ENCODE measurements around the gene ANXA6.

Gene ANXA6

DNA sequence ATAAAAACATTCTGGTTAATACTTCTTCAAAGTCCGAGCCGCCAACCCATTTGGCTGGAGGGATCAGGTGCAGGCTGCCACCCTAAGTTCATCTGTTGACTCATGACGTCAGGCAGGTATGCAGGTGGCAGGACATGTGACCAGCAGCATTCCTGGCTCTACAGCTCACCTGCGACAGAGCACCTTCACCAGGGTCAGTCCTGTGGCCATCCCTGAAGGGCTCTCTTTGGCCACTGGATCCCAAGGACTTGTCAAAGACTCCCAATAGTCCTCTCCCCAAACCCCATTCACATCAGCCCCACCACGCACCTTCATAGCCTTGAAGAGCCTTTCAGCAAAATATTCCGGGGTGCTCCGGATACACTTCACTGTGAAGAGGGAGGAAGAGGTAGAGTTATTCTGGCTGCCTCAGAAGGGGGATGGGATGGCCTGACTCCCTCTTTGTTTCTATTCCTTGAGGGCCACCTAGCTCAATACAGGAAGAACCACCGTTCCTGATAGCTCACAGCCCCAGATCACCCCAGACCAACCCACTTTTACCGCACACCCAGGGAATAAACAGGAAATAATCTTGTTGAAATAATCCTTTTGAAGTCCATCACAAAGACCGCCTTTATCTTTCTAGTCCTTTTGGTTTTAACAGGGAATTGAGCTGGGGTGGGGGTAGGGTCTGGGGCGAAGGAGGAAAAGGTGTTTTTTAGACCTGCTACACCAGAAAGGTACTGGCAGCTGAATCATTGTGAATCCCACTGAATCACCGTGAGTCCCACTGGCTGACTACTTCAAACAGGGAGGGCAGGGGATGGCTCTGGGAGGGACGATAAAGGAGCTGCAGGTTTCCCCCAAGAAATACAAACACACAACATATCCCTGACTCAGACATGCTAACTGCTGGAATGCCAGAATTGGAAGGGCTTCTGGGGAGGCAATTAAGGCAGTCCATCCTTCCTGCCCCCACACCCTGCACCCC is 26.4 kb downstream of the ANXA6 start:
- no peak for DNase-seq

- DNase-seq, result no peak
Measured at GRCh38 chr5:151130235-151130921, 27.2 kb downstream of the ANXA6 start.

DNA sequence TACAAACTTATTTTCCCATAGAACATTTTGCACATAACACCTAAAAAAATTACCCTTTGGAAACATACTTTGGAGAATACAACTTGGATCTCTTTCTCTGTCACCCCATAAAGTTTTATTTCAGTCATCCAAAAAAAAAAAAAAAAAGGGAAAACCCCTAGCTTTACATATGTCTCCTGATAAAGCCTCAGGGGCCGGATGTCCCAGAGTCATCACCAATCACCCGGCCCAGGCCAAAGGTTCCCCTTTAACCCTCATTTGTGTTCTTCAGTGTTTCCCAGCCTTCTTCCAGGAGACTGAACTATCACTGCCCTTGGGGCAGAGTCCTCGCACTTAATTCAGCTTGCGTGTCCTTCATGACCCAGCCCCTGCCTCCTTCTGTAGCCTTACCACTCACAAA is 28.8 kb downstream of the ANXA6 start:
- DNase-seq, result no peak

DNA sequence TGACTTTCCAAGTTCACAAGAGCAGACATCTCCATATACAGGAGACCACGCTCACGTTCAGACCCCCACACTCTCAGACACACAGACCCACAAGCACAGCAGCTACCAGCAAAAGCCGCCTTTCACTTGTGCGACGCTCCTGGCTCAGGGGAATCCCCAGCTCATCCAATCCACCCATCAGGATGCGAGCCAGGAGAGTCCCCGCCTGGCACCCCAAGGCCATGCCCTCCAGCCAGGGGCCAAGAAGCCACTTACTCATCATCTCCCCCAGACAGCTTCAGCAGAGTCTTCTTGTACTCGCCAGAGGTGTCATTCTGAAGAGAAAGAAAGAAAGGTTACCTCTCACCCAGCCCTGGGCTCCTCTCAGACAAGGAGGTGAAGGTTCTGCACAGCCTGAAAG is 29.7 kb downstream of the ANXA6 start:
- no peak for DNase-seq

- DNase-seq, result peak in 51 of 58 donors; percentile 12 to 80 (median 41)
Measured at GRCh38 chr5:151126199-151126645, 31.4 kb downstream of the ANXA6 start.

DNA sequence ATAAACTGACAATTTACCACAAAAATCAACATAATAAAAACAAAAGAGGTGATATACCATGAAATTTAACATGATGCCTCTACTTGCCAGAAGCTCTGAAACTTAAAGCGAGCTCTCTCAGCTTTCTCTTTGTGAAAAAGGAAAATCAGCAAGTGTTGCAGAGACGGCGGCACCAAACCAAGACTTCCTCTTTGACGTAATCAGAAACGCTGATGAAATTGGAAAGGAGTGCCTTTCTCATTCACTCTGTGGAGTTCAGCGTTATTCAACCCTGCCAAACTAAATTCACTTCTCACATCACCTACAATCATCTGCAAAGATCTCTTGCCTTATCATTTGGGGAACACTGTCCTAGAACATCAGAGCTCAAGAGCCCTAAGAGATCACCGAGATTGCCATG is 32.2 kb downstream of the ANXA6 start:
- peak in 2 of 58 donors; percentile 6 to 7 for DNase-seq

DNA sequence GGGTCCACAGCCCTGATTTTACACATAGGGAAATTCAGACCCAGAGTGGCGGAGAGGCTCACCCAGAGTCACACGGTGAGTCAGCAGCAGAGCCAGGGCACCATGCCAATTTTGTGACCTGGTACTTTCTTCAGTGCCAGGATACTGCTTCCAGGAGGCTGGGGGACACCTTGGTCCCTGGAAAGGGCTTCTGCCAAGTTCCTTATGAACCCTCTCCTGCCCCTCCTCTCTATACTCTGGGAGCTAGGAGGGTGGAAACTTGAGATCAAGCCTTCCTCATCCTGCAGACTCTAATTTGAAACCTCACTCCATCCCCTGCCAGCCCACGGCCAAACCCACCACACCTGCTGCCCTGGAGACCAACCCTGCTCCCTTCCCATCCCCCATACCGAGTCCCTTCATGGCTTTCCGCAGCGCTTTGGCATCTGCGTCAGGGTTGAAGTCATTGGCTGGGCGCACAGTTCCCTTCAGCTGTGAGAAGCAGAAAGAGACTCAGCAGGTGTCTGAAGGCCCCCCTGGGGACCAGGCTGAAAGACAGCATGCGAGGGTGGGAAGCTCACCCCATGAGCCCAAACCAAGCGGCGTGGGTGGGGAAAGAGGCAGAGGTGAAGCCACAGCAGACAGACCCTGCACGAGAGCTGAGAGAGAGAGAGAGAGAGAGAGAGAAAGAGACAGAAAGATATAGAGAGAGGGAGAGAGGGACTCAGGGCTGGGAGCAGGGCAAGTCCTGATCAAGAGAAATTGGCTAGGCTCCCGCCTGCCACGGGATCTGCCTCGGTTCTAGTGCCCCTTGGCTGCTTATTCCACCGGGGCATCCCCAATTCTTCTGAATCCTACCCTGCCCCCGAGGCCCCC is 33.5 kb downstream of the ANXA6 start:
- peak in 4 of 58 donors; percentile 10 to 32 (median 20) for DNase-seq

GRCh38 chr5:151122828-151123227 is 34.8 kb downstream of the ANXA6 start:
- no peak for DNase-seq

GRCh38 chr5:151121665-151122064 is 35.9 kb downstream of the ANXA6 start:
- peak in 20 of 58 donors; percentile 10 to 66 (median 26) for DNase-seq

- DNase-seq, result no peak
Measured at GRCh38 chr5:151121095-151121494, 36.5 kb downstream of the ANXA6 start.

GRCh38 chr5:151118913-151119575 is 38.5 kb downstream of the ANXA6 start:
- no peak for DNase-seq

GRCh38 chr5:151115272-151115905 is 42.2 kb downstream of the ANXA6 start:
- DNase-seq, result peak in 56 of 58 donors; percentile 5 to 87 (median 51)

DNA sequence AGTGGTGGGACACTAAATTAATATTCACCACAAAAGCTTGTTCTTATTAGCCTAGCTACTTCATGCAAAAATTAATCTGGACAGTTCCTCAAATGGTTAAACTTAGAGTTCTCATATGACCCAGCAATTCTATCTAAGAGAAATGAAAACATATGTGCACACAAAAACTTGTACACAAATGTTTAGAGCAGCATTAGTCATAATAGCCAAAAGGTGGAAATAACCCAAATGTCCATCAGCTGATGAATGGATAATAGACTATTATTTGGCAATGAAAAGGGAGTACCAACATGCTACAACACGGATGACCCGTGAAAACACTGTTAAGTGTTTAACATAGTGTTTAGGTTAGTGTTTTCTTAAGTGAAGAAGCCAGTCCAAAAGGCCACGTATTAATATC is 43.9 kb downstream of the ANXA6 start:
- DNase-seq, result no peak

- DNase-seq, result no peak
Measured at GRCh38 chr5:151110992-151111391, 46.6 kb downstream of the ANXA6 start.

DNA sequence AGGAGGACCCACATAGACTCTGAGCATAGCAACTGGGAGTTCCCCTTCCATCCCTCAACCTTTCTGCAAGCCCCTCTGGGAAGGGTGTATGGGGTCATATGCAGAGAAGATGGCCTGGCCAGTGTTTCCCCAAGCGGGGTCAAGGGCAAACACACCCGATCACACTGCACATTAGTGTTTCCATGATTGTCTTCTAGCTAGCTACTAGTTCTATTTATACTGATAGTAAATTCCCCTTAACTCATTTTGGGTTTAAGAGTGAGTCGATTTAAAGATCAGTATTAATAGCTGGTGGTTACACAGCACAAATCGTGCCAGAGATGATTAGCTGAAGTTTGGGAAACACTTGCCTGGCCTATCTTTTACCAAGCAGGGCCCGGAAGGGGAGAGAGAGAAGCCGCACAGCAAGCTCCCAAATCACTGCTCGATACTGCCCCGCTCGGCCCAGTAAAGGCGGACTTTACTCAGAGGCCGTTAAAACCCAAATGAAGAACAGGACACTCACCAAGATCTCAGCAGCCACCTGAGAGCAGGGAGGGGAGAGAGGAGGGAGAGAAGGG is 47.4 kb downstream of the ANXA6 start:
- no peak for DNase-seq

GRCh38 chr5:151108566-151108965 is 49.0 kb downstream of the ANXA6 start:
- DNase-seq, result no peak

GRCh38 chr5:151107738-151108520 is 49.6 kb downstream of the ANXA6 start:
- DNase-seq, result peak in 29 of 58 donors; percentile 13 to 65 (median 34)

- DNase-seq, result no peak
Measured at GRCh38 chr5:151107084-151107483, 50.5 kb downstream of the ANXA6 start.

- no peak for DNase-seq
Measured at GRCh38 chr5:151106509-151106908, 51.1 kb downstream of the ANXA6 start.

All from anterior cingulate cortex (tissue), 58 donors.